Liver (tissue), 9 donors: ENCODE data around the gene ARMH1. TPM values are rescaled to one million over a fixed set of nuclear protein-coding genes. Genes with fewer than 3 reads are reported as not detected.
A peak's percentile ranks its signal among the peaks of the same experiment; 100 is the strongest.
"Not testable (repeated sequence)": the region's sequence is repeated elsewhere in the genome, so short reads cannot be mapped to it uniquely, and the experiment has no call there.

ENCODE experiments used
- DNase-seq: peaks from one replicate; pipeline ENCODE4 v3.0.0-alpha.2; 2017; ENCODE audit warnings: low spot score
- H3K27ac ChIP-seq, 2 donors: one replicate each; pipeline ENCODE4 v1.7.0; 2013; ENCODE audit warnings: inconsistent platforms in 2 of 2, low read length in 2 of 2, control low read depth in 1 of 2, low read depth in 1 of 2, mild to moderate bottlenecking in 1 of 2
- H3K27me3 ChIP-seq, 4 donors: one replicate each; pipeline versions ENCODE4 v1.6.1 to v1.7.0; 2013; ENCODE audit warnings: low read length in 3 of 4, inconsistent platforms in 1 of 4, mild to moderate bottlenecking in 1 of 4, moderate library complexity in 1 of 4; ENCODE audit not compliant: control insufficient read depth in 4 of 4, insufficient read depth in 4 of 4
- H3K36me3 ChIP-seq, 4 donors: one replicate each; pipeline versions ENCODE4 v1.6.1 to v1.7.0; 2013; ENCODE audit warnings: low read length in 3 of 4, mild to moderate bottlenecking in 3 of 4, low read depth in 1 of 4, moderate library complexity in 1 of 4; ENCODE audit not compliant: control insufficient read depth in 4 of 4, insufficient read depth in 3 of 4
- H3K4me1 ChIP-seq, 4 donors: one replicate each; pipeline versions ENCODE4 v1.6.1 to v1.7.0; 2013; ENCODE audit warnings: low read length in 3 of 4, mild to moderate bottlenecking in 3 of 4, moderate library complexity in 1 of 4; ENCODE audit not compliant: control insufficient read depth in 4 of 4, insufficient read depth in 4 of 4
- H3K4me3 ChIP-seq, 3 donors: one replicate each; pipeline versions ENCODE4 v1.6.1 to v1.7.0; 2013; ENCODE audit warnings: low read length in 3 of 3, control low read depth in 1 of 3, low read depth in 1 of 3, mild to moderate bottlenecking in 1 of 3
- H3K9ac ChIP-seq, 2 donors: one replicate each; pipeline ENCODE4 v1.7.0; 2013; ENCODE audit warnings: low read length in 2 of 2, mild to moderate bottlenecking in 2 of 2, moderate library complexity in 2 of 2, control low read depth in 1 of 2, low read depth in 1 of 2
- H3K9me3 ChIP-seq, 4 donors: one replicate each; pipeline versions ENCODE4 v1.6.1 to v1.7.0; 2013; ENCODE audit warnings: low read length in 3 of 4; ENCODE audit not compliant: control insufficient read depth in 4 of 4
- EGR1 ChIP-seq, 2 donors: IDR thresholded peaks; 2 replicates each; pipeline ENCODE4 v1.6.1; 2016 to 2018; ENCODE audit warnings: antibody characterized with exemption in 2 of 2, low read depth in 2 of 2
- FOXA1 ChIP-seq: IDR thresholded peaks from 2 replicates; pipeline ENCODE4 v1.6.1; 2016; ENCODE audit warnings: antibody characterized with exemption
- FOXA2 ChIP-seq: IDR thresholded peaks from 2 replicates; pipeline ENCODE4 v1.6.1; 2016; ENCODE audit warnings: antibody characterized with exemption
- HNF4A ChIP-seq, 2 donors: conservative IDR thresholded peaks; 2 replicates each; pipeline ENCODE4 v1.6.1; 2016; ENCODE audit warnings: antibody characterized with exemption in 2 of 2, mild to moderate bottlenecking in 2 of 2
- HNF4G ChIP-seq: IDR thresholded peaks from 2 replicates; pipeline ENCODE4 v1.6.1; 2016; ENCODE audit warnings: antibody characterized with exemption
- JUND ChIP-seq, 2 donors: IDR thresholded peaks; 2 replicates each; pipeline ENCODE4 v1.6.1; 2016; ENCODE audit warnings: antibody characterized with exemption in 2 of 2
- NR2F2 ChIP-seq: IDR thresholded peaks from 2 replicates; pipeline ENCODE4 v1.6.1; 2016; ENCODE audit warnings: antibody characterized with exemption
- RAD21 ChIP-seq, 2 donors: IDR thresholded peaks; 2 replicates each; pipeline ENCODE4 v1.6.1; 2016; ENCODE audit warnings: antibody characterized with exemption in 2 of 2, mild to moderate bottlenecking in 2 of 2
- RXRA ChIP-seq, 2 donors: IDR thresholded peaks; 2 replicates each; pipeline ENCODE4 v1.6.1; 2017 to 2018; ENCODE audit warnings: antibody characterized with exemption in 2 of 2, mild to moderate bottlenecking in 1 of 2
- SP1 ChIP-seq: IDR thresholded peaks from 2 replicates; pipeline ENCODE4 v1.6.1; 2018; ENCODE audit warnings: antibody characterized with exemption, mild to moderate bottlenecking
- TAF1 ChIP-seq: conservative IDR thresholded peaks from 2 replicates; pipeline ENCODE4 v1.6.1; 2016; ENCODE audit warnings: antibody characterized with exemption, mild to moderate bottlenecking
- WGBS: extraction: QIAGEN DNeasy Blood & Tissue Kit; methylation state at CpG from one replicate; pipeline ENCODE4 v1.1.7; 2013; 5-methylcytosine and 5-hydroxymethylcytosine counted together
- polyA plus RNA-seq, 2 donors: library from polyadenylated mRNA; stranded (reverse) in 1 of 2; unstranded in 1 of 2; fragments of 200-250 nt in 1 of 2; fragments of >200 nt in 1 of 2; fragmentation: Nextera tagmentation in 1 of 2; extraction: Ambion mirVana in 1 of 2; gene quantifications; one replicate each; pipeline versions ENCODE4 v1.2.1 to v1.2.3, GENCODE V29; 2013 to 2015
- total RNA-seq, 2 donors: library from RNA; depleted of rRNA; stranded (reverse); fragments of >200 nt; gene quantifications; one replicate each; pipeline ENCODE4 v1.2.3, GENCODE V29; 2014
- TF ChIP-seq, protein P1 (sequence below): IDR thresholded peaks from 2 replicates; pipeline ENCODE4 v1.6.1; 2016; ENCODE audit warnings: antibody characterized with exemption
- TF ChIP-seq, protein P2 (sequence below): fragments of 150-350 bp; IDR thresholded peaks from 2 replicates; pipeline ENCODE4 v1.5.1; 2017; ENCODE audit warnings: improper control_type of control experiment, low read depth, low read length; ENCODE audit not compliant: missing input control
- donor health status: healthy.
- donor health status: healthy.
- donor health status: healthy.
- donor health status: healthy.
- donor health status: healthy.

ARMH1 gene
- total and polyA plus RNA-seq, 4 donors = 2.2 to 20.3 (median 5.5) TPM

DNA sequence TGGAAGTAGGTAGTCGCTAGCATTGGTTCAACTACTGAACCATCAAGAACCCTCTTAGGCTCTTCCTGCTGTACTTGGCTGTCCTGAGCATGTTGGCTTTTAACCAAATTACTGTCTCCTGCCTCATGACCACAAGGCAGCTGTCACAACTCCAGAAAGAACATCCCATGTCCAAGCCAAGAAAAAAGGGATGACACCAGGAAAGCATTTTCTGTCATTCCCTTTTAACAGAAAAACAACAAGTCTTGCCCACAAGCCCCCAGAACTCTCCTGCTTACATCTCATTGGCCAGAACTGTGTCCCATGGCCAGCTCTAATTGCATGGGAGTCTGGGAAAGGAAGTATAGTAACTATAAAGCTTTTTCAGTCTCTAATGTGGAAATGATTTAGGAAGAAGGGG is 58.9 kb downstream of the ARMH1 start:
- Histone ChIP-seq H3K4me3 (no peak overlapping the region), H3K4me1 (peaks cover 0 to 1% (median 0%) of the 10 kb centered on the region in 4 donors), H3K27me3 (no peaks in the 10 kb centered on the region), H3K9me3 (no peaks in the 10 kb centered on the region), H3K27ac (no peak overlapping the region), H3K9ac (no peak overlapping the region), H3K36me3 (no peaks in the 10 kb centered on the region)
- no peak for DNase-seq
- TF ChIP-seq TAF1 (no peak), FOXA2 (no peak)
- 75% methylated on average over 1 of the region's 1 CpG for WGBS

GRCh38 chr1:44733784-44734183 is 59.3 kb downstream of the ARMH1 start:
- Histone ChIP-seq H3K9ac (no peak overlapping the region), H3K4me1 (peaks cover 0 to 1% (median 0%) of the 10 kb centered on the region in 4 donors), H3K9me3 (no peaks in the 10 kb centered on the region), H3K36me3 (no peaks in the 10 kb centered on the region), H3K27me3 (no peaks in the 10 kb centered on the region), H3K4me3 (no peak overlapping the region), H3K27ac (no peak overlapping the region)
- no peak for DNase-seq
- WGBS = 74% methylated on average over 1 of the region's 1 CpG
- TF ChIP-seq SP1 (no peak), HNF4A (conservative IDR thresholded peaks at IDR 0.05) (no peak), HNF4G (no peak), NR2F2 (no peak), FOXA2 (no peak), FOXA1 (no peak)

- DNase-seq = no peak
- Histone ChIP-seq H3K4me1 (peaks cover 5 to 11% (median 9%) of the 10 kb centered on the region in 4 donors), H3K36me3 (no peaks in the 10 kb centered on the region), H3K9ac (no peak overlapping the region), H3K27ac (no peak overlapping the region), H3K9me3 (no peaks in the 10 kb centered on the region), H3K4me3 (no peak overlapping the region), H3K27me3 (no peaks in the 10 kb centered on the region)
- 100% methylated on average over 1 of the region's 1 CpG for whole genome bisulfite sequencing
- no peak for TF ChIP-seq FOXA1
- TF ChIP-seq HNF4G = no peak
- no peak for TF ChIP-seq RXRA (IDR thresholded peaks at IDR 0.05)
- TF ChIP-seq JUND (IDR thresholded peaks at IDR 0.05) = no peak
Measured at GRCh38 chr1:44735992-44736391, 61.5 kb downstream of the ARMH1 start.

GRCh38 chr1:44738953-44739306 is 64.4 kb downstream of the ARMH1 start:
- not testable (repeated sequence) for H3K36me3 ChIP-seq, H3K9me3 ChIP-seq, DNase-seq, H3K27me3 ChIP-seq
- Histone ChIP-seq H3K4me1 (peaks cover 3 to 11% (median 9%) of the 10 kb centered on the region in 4 donors), H3K4me3 (peak overlapping the region; percentile 55 to 86 (median 75)), H3K27ac (peak overlapping the region; percentile 84 to 90), H3K9ac (peak overlapping the region; percentile 81 to 91)
- 23% methylated on average over 1 of the region's 1 CpG for WGBS

DNA sequence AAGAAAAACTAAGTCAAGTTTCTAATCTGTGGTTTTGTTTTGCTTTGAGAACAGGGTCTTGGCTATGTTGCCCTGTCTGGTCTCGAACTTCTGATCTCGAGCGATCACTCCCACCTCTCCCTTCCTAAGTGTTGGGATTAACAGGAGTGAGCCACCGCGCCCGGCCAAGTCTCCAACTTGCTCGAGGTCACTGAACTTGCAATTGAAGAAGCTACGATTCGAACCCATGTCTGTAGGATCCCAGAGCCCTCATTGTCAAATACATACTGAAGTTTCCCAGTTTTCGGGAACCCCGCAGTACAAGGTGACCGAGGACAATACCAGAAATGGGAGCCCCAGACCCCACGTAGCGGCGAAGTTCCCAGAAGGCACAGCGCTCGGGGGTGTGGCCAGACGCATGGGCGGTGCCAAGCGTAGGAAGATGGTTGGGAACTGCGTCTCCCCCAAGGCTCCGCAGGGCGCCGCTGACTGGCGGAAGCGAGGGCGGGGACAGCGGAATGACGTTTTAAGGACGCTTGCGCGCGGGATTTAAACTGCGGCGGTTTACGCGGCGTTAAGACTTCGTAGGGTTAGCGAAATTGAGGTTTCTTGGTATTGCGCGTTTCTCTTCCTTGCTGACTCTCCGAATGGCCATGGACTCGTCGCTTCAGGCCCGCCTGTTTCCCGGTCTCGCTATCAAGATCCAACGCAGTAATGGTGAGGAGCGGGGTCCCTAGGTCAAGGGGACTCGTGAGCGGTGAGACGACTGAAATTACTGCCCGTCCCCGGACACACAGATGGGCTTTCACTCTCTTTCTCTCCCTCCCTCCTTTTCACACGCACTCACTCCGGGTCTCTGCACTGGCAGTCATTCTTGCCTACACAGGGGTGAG is 65.0 kb downstream of the ARMH1 start, which contains the start of gene KIF2C:
Gene KIF2C, plus strand, starts transcription at position 531 of the 872 bp plus-strand sequence. Its CDS starts 96 bp downstream, at position 627.
- DNase-seq = peak; percentile 98
- under 1% methylated on average over 57 of the region's 57 CpGs for WGBS
- peak within 1 kb of the TSS; percentile 84 to 90 for H3K27ac ChIP-seq
- TF ChIP-seq, protein P1, sequence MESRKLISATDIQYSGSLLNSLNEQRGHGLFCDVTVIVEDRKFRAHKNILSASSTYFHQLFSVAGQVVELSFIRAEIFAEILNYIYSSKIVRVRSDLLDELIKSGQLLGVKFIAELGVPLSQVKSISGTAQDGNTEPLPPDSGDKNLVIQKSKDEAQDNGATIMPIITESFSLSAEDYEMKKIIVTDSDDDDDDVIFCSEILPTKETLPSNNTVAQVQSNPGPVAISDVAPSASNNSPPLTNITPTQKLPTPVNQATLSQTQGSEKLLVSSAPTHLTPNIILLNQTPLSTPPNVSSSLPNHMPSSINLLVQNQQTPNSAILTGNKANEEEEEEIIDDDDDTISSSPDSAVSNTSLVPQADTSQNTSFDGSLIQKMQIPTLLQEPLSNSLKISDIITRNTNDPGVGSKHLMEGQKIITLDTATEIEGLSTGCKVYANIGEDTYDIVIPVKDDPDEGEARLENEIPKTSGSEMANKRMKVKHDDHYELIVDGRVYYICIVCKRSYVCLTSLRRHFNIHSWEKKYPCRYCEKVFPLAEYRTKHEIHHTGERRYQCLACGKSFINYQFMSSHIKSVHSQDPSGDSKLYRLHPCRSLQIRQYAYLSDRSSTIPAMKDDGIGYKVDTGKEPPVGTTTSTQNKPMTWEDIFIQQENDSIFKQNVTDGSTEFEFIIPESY = peak; percentile 62
- TF ChIP-seq JUND (IDR thresholded peaks at IDR 0.05) (peak in 1 of 2 donors; percentile 31), HNF4A (conservative IDR thresholded peaks at IDR 0.05) (peak in 1 of 2 donors; percentile 35), EGR1 (IDR thresholded peaks at IDR 0.05; ENCODE audit: low read depth in 2 of 2) (peak in 1 of 2 donors; percentile 33), RXRA (IDR thresholded peaks at IDR 0.05) (peak in 1 of 2 donors; percentile 74), HNF4G (no peak), NR2F2 (peak; percentile 24), TAF1 (peak; percentile 54), RAD21 (IDR thresholded peaks at IDR 0.05) (peak; percentile 15 to 29), FOXA1 (no peak)
- TF ChIP-seq, protein P2, sequence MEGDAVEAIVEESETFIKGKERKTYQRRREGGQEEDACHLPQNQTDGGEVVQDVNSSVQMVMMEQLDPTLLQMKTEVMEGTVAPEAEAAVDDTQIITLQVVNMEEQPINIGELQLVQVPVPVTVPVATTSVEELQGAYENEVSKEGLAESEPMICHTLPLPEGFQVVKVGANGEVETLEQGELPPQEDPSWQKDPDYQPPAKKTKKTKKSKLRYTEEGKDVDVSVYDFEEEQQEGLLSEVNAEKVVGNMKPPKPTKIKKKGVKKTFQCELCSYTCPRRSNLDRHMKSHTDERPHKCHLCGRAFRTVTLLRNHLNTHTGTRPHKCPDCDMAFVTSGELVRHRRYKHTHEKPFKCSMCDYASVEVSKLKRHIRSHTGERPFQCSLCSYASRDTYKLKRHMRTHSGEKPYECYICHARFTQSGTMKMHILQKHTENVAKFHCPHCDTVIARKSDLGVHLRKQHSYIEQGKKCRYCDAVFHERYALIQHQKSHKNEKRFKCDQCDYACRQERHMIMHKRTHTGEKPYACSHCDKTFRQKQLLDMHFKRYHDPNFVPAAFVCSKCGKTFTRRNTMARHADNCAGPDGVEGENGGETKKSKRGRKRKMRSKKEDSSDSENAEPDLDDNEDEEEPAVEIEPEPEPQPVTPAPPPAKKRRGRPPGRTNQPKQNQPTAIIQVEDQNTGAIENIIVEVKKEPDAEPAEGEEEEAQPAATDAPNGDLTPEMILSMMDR = no peak

More for the DNA sequence above, 65.0 kb downstream of the ARMH1 start, which contains the start of gene KIF2C:
- Histone ChIP-seq H3K4me1 (peaks cover 3 to 11% (median 9%) of the 10 kb centered on the region in 4 donors), H3K9me3 (no peaks in the 10 kb centered on the region), H3K9ac (peak within 1 kb of the TSS; percentile 81 to 91), H3K4me3 (peak within 1 kb of the TSS; percentile 55 to 86 (median 75)), H3K36me3 (no peaks in the 10 kb centered on the region), H3K27me3 (no peaks in the 10 kb centered on the region)
